SIG-M5 (cell line): Measurements from ENCODE around the gene ZBTB25.
"Not testable (repeated sequence)": the region's sequence is repeated elsewhere in the genome, so short reads cannot be mapped to it uniquely, and the experiment has no call there.

Experiments
- DNase-seq: peaks from one replicate; lab custom pipeline; 2025; lab: John Stamatoyannopoulos, UW

The ZBTB25 gene, protein sequence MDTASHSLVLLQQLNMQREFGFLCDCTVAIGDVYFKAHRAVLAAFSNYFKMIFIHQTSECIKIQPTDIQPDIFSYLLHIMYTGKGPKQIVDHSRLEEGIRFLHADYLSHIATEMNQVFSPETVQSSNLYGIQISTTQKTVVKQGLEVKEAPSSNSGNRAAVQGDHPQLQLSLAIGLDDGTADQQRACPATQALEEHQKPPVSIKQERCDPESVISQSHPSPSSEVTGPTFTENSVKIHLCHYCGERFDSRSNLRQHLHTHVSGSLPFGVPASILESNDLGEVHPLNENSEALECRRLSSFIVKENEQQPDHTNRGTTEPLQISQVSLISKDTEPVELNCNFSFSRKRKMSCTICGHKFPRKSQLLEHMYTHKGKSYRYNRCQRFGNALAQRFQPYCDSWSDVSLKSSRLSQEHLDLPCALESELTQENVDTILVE

GRCh38 chr14:64503434-64504309 is at the start of gene ZBTB25:
Gene ZBTB25, minus strand, starts transcription at chr14:64503838. Its CDS starts 13,305 bp downstream, at chr14:64490533.
- peak; percentile 4 for DNase-seq

DNA sequence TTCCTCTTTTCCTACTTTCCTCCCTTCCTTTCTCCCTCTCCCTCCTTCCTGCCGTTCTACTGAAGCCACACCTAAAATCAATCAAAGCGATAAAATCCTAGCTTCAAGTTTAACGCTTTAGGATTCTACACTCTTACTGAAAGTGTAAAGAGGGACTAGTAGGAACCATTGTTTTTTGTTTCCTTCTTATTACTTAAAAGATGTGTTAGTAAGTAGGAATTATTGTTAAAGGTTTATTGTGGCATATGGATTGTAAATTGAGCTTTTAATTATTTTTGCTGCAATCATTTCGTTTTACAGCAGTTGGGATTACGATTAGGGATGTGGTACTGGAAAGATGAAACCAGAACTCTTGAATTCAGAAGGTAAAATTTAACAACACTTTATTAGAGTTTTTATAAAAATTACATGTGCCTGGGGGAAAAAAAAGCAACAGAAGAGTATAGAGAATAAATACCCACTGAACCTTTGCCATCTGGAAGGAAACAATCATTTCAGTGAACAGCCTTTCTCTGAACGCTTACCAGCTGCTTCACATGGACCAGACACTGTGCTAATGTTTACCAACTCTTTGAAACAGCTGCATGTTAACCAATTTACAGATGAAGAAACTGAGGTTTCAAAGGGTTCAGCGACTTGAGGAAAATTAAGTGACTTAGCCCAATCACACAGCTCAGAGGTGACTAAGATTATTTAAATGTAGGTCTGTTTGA is 47.1 kb upstream of the ZBTB25 start:
- DNase-seq = no peak

GRCh38 chr14:64549791-64550620 is 46.4 kb upstream of the ZBTB25 start, which contains the start of gene PPP1R36:
Gene PPP1R36, plus strand, starts transcription at chr14:64549961. Its CDS starts 37 bp downstream, at chr14:64549998.
- DNase-seq = no peak

- DNase-seq = no peak
Measured at GRCh38 chr14:64549016-64549415, 45.4 kb upstream of the ZBTB25 start.

- DNase-seq = no peak
Measured at GRCh38 chr14:64544607-64545312, 41.1 kb upstream of the ZBTB25 start.

DNA sequence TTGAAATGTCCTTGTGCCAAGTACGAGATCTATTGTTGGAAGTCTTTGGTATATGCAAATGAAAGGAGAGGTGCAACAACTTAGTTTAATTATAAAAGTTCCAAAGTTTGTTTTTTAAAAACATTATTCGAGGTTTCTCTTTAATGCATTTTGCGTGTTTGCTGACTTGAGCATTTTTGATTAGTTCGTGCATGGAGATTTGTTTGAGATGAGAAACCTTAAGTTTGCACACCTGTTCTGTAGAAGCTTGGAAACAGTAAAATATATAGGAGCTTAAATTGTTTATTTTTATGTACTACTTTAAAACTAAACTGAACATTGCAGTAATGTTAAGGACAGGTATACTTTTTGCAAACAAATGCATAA is 39.2 kb upstream of the ZBTB25 start:
- no peak for DNase-seq

- DNase-seq = no peak
Measured at GRCh38 chr14:64541972-64542835, 38.6 kb upstream of the ZBTB25 start.

DNA sequence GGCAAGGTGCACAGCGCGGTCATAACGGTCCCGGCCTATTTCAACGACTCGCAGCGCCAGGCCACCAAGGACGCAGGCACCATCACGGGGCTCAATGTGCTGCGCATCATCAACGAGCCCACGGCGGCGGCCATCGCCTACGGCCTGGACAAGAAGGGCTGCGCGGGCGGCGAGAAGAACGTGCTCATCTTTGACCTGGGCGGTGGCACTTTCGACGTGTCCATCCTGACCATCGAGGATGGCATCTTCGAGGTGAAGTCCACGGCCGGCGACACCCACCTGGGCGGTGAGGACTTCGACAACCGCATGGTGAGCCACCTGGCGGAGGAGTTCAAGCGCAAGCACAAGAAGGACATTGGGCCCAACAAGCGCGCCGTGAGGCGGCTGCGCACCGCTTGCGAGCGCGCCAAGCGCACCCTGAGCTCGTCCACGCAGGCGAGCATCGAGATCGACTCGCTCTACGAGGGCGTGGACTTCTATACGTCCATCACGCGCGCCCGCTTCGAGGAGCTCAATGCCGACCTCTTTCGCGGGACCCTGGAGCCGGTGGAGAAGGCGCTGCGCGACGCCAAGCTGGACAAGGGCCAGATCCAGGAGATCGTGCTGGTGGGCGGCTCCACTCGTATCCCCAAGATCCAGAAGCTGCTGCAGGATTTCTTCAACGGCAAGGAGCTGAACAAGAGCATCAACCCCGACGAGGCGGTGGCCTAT is 37.8 kb upstream of the ZBTB25 start:
- DNase-seq = no peak

DNA sequence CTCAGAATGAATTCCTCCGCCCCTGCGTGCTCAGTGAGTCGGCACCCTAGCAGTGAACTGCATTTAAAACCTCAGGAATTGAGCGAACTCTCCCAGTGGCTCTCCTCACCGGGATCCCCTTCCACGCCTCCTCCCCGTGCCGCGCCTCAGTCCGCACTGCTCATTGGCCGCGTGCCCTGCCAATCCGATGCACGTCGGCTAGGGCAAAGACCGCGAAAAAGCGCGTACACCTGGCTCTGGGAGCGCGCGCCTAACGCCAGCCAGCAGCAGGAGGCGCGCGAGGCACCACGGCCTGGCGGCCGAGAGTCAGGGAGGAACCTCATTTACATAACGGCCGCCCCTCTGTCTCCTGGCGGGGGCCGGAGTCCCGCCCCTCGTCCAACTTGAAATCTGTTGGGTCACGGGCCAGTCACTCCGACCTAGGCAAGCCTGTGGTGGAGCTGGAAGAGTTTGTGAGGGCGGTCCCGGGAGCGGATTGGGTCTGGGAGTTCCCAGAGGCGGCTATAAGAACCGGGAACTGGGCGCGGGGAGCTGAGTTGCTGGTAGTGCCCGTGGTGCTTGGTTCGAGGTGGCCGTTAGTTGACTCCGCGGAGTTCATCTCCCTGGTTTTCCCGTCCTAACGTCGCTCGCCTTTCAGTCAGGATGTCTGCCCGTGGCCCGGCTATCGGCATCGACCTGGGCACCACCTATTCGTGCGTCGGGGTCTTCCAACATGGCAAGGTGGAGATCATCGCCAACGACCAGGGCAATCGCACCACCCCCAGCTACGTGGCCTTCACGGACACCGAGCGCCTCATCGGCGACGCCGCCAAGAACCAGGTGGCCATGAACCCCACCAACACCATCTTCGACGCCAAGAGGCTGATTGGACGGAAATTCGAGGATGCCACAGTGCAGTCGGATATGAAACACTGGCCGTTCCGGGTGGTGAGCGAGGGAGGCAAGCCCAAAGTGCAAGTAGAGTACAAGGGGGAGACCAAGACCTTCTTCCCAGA is 36.9 kb upstream of the ZBTB25 start, which contains the start of gene HSPA2:
HSPA2 (plus strand) TSS at position 534 of the 995 bp plus-strand sequence; CDS start at position 643, 109 bp downstream.
- DNase-seq = peak; percentile 42

GRCh38 chr14:64536488-64537245 is 33.0 kb upstream of the ZBTB25 start:
- no peak for DNase-seq

DNA sequence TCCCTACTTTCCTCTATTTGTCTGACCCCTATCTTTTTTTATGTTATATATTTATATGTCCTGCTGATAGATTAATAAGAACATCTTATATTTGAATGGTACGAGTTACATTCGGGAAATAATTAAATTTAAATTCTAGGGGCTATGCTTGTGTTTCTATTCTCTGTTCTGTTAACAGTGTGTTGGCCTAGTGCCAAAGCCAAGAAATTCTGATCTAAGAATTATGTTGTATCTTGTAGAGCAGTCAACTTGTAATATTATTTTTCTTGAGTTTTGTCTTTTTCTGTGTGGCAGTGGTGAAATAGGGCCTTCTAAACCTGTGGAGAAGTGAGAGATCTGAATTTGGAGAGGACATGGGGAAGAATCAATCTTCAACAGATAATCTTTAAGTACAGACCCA is 27.9 kb upstream of the ZBTB25 start:
- no peak for DNase-seq

- no peak for DNase-seq
Measured at GRCh38 chr14:64525354-64525753, 21.7 kb upstream of the ZBTB25 start.

DNA sequence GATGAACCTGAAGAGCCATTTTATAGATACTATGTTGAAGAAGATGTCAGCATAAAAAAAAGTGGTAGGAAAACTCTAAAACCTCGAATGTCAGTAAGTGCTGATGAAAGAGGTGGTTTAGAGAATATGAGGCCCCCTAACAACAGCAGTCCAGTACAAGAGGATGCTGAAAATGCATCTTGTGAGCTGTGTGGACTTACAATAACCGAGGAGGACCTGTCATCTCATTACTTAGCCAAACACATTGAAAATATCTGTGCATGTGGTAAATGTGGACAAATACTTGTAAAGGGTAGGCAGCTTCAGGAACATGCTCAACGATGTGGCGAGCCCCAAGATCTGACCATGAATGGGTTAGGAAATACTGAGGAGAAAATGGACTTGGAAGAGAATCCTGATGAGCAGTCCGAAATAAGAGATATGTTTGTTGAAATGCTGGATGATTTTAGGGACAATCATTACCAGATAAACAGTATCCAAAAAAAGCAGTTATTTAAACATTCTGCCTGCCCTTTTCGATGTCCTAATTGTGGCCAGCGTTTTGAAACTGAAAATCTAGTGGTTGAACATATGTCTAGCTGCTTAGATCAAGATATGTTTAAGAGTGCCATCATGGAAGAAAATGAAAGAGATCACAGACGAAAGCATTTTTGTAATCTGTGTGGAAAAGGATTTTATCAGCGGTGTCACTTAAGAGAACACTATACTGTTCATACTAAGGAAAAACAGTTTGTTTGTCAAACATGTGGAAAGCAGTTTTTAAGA is 19.1 kb upstream of the ZBTB25 start:
- DNase-seq = no peak

DNA sequence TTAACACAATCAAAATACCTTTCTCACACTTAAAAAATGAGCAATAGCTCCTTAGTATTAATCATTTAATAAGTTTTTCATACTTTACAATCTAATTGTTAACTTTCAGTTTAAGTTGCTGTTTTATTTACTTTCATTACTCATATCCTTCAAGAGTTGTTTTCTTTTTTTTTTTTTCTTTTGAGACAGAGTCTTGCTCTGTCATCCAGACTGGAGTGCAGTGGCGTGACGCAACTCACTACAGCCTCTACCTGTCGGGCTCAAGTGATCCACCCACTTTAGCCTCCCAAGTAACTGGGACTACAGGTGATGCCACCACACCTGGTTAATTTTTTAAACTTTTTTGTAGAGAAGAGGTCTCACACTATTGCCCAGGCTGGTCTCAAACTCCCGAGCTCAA is 17.1 kb upstream of the ZBTB25 start:
- no peak for DNase-seq

GRCh38 chr14:64518229-64518628 is 14.6 kb upstream of the ZBTB25 start:
- no peak for DNase-seq

DNA sequence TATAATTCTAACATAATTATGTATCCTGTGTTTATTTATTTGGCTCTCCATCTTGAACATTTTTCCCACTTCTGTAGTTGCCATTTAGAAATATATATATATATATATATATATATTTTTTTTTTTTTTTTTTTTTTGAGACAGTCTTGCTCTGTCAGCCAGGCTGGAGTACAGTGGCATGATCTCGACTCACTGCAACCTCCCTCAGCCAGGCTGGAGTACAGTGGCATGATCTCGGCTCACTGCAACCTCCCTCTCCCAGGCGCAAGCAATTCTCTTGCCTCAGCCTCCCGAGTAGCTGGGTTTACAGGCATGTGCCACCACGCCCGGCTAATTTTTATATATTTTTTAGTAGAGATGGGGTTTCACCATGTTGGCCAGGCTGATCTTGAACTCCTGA is 14.0 kb upstream of the ZBTB25 start:
- DNase-seq = not testable (repeated sequence)
